Measurements from ENCODE around the gene TRPT1. TPM values are rescaled to one million over a fixed set of nuclear protein-coding genes. Genes with fewer than 3 reads are reported as not detected.

TRPT1 gene
- total RNA-seq, 4 donors from 2014 or later = 80.9 to 231 (median 139) TPM

DNA sequence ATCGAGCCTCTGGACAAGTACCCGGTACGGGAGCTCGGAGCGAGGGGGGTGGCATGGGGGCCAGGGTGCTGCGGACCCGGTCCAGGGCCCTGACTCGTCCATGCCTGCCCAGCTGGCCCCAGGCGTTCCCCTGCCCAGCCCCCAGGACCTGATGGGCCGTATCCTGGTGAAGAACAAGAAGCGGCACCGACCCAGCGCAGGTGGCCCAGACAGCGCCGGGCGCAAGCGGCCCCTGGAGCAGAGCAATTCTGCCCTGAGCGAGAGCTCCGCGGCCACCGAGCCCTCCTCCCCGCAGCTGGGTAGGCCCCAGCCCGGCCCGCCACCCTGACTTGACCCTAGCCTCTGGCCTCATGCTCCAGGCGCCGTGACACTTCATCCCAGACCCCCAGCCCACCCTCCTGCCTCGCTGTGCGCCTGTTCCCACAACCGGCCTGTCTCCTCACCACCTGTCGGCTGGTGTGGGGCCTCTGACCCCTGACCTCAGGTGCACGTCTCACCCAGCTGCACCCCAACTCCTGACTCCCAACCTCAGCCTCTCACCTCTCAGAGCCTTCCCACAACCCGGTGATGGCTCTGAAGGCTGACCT, 33.1 kb upstream of the TRPT1 start:
- in situ Hi-C loops (cut with MboI; ENCODE audit: low sequenced_read_pairs in 4 of 4) = no loop called here
- DNase-seq (no peak), ATAC-seq (no peak)
- no peak overlapping the region for H3K4me3 ChIP-seq
- no peaks in the 10 kb centered on the region for H3K27me3 ChIP-seq
- peaks cover 0 to 4% of the 10 kb centered on the region in 2 donors for H3K4me1 ChIP-seq
- intact Hi-C loops (cut with DNase I; ENCODE audit: low total_unique reads) = no loop called here
- H3K36me3 ChIP-seq = peaks cover 0 to 44% of the 10 kb centered on the region in 2 donors
- TF ChIP-seq, protein P1, sequence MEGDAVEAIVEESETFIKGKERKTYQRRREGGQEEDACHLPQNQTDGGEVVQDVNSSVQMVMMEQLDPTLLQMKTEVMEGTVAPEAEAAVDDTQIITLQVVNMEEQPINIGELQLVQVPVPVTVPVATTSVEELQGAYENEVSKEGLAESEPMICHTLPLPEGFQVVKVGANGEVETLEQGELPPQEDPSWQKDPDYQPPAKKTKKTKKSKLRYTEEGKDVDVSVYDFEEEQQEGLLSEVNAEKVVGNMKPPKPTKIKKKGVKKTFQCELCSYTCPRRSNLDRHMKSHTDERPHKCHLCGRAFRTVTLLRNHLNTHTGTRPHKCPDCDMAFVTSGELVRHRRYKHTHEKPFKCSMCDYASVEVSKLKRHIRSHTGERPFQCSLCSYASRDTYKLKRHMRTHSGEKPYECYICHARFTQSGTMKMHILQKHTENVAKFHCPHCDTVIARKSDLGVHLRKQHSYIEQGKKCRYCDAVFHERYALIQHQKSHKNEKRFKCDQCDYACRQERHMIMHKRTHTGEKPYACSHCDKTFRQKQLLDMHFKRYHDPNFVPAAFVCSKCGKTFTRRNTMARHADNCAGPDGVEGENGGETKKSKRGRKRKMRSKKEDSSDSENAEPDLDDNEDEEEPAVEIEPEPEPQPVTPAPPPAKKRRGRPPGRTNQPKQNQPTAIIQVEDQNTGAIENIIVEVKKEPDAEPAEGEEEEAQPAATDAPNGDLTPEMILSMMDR (IDR thresholded peaks at IDR 0.05 in 4 of 5, conservative IDR thresholded peaks at IDR 0.05 in 1 of 5) = no peak
- no peak for TF ChIP-seq POLR2A (IDR thresholded peaks at IDR 0.05)
- H3K9me3 ChIP-seq = no peaks in the 10 kb centered on the region
- no peak overlapping the region for H3K27ac ChIP-seq

DNA sequence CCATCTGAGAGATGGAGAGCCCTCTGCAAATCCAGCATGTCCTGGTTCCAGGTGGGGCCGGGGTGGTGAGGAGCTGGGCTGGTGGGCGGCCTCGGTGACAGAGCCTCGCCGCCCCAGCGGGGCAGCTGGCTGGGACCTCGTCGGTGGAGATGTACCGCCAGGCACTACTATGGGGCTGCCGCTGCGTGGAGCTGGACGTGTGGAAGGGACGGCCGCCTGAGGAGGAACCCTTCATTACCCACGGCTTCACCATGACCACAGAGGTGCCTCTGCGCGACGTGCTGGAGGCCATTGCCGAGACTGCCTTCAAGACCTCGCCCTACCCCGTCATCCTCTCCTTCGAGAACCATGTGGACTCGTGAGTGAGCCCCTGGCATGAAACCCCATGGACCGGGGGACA, 32.4 kb upstream of the TRPT1 start:
- H3K27me3 ChIP-seq = no peaks in the 10 kb centered on the region
- no peak for TF ChIP-seq POLR2A (IDR thresholded peaks at IDR 0.05)
- TF ChIP-seq, protein P1 (IDR thresholded peaks at IDR 0.05 in 4 of 5, conservative IDR thresholded peaks at IDR 0.05 in 1 of 5) = no peak
- in situ Hi-C loops (cut with MboI; ENCODE audit: low sequenced_read_pairs in 4 of 4) (no loop called here), intact Hi-C loops (cut with DNase I; ENCODE audit: low total_unique reads) (no loop called here)
- H3K4me1 ChIP-seq = peaks cover 6 to 11% of the 10 kb centered on the region in 2 donors
- peaks cover 0 to 42% of the 10 kb centered on the region in 2 donors for H3K36me3 ChIP-seq
- no peak for ATAC-seq
- no peak overlapping the region for H3K4me3 ChIP-seq
- DNase-seq = no peak
- no peak overlapping the region for H3K27ac ChIP-seq
- no peaks in the 10 kb centered on the region for H3K9me3 ChIP-seq

DNA sequence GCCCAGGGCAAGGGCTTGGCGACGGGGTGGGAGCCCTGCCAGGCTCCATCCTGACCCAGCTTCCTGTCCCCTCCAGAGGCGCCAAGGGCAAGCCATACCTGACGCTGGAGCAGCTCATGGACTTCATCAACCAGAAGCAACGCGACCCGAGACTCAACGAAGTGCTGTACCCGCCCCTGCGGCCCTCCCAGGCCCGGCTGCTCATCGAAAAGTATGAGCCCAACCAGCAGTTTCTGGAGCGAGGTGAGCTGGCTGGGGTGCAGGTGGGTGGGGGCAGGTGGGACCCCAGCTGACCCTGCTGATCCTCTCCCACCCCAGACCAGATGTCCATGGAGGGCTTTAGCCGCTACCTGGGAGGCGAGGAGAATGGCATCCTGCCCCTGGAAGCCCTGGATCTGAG, 30.3 kb upstream of the TRPT1 start:
- Histone ChIP-seq H3K4me1 (peaks cover 24 to 25% of the 10 kb centered on the region in 2 donors), H3K4me3 (no peak overlapping the region), H3K36me3 (peaks cover 0 to 33% of the 10 kb centered on the region in 2 donors), H3K9me3 (no peaks in the 10 kb centered on the region), H3K27me3 (no peaks in the 10 kb centered on the region), H3K27ac (no peak overlapping the region)
- TF ChIP-seq, protein P1 (IDR thresholded peaks at IDR 0.05 in 4 of 5, conservative IDR thresholded peaks at IDR 0.05 in 1 of 5) = no peak
- TF ChIP-seq POLR2A (IDR thresholded peaks at IDR 0.05) = no peak
- in situ Hi-C loops (cut with MboI; ENCODE audit: low sequenced_read_pairs in 4 of 4) (no loop called here), intact Hi-C loops (cut with DNase I; ENCODE audit: low total_unique reads) (no loop called here)
- ATAC-seq (no peak), DNase-seq (no peak)

DNA sequence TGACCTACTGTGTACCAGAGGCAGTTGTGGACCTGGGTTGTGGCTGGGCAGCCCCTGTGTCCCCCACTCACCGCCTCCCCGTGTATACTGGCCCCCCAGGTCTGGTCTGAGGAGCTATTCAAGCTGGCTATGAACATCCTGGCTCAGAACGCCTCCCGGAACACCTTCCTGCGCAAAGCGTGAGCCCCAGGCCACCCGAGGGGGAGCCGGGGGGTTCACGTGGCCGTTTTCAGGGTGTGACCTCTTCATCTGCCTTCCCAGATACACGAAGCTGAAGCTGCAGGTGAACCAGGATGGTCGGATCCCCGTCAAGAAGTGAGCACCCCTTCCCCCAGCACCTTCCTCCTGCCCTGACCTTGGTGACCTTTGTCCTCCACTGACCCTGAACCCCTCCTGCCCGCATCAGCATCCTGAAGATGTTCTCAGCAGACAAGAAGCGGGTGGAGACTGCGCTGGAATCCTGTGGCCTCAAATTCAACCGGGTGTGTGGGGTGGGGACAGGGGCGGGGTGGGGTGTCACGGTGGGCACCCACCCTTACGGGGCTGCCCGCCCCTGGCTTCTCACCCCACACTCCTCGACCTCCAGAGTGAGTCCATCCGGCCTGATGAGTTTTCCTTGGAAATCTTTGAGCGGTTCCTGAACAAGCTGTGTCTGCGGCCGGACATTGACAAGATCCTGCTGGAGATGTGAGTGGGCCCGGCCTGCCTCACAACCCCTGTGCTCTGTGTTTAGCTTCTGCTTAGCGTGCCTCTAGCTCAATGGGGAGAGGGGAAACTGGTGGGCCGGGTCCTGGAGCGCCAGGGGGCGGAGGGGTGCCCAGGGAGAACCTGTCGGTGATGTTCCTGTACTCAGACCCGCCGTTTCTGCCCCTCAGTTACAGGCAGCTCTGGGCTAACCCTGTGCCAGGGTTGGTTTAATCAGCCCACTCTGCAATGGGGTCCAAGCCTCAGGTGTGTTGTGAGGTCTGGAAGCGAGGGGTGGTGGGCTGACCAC, 29.4 kb upstream of the TRPT1 start:
- Histone ChIP-seq H3K9me3 (no peaks in the 10 kb centered on the region), H3K27me3 (no peaks in the 10 kb centered on the region), H3K4me3 (no peak overlapping the region), H3K27ac (no peak overlapping the region), H3K4me1 (peaks cover 30 to 31% of the 10 kb centered on the region in 2 donors), H3K36me3 (peaks cover 0 to 33% of the 10 kb centered on the region in 2 donors)
- intact Hi-C loops (cut with DNase I; ENCODE audit: low total_unique reads) (no loop called here), in situ Hi-C loops (cut with MboI; ENCODE audit: low sequenced_read_pairs in 4 of 4) (no loop called here)
- DNase-seq (no peak), ATAC-seq (no peak)
- no peak for TF ChIP-seq POLR2A (IDR thresholded peaks at IDR 0.05)
- TF ChIP-seq, protein P1 (IDR thresholded peaks at IDR 0.05 in 4 of 5, conservative IDR thresholded peaks at IDR 0.05 in 1 of 5) = no peak

Measured in gastrocnemius medialis (tissue), 4 donors.